Loucy (cell line): ENCODE results near the gene SLC29A2.
"Not testable (repeated sequence)": the region's sequence is repeated elsewhere in the genome, so short reads cannot be mapped to it uniquely, and the experiment has no call there.

ENCODE experiments used
- CTCF ChIP-seq: fragments of 200-600 bp; sonication (generic); conservative IDR thresholded peaks from 2 replicates; pipeline ENCODE4 v1.5.1; 2014; ENCODE audit warnings: mild to moderate bottlenecking, antibody characterized with exemption, low read length
- EZH2phosphoT487 ChIP-seq: fragments of 200-600 bp; IDR thresholded peaks from 2 replicates; pipeline ENCODE4 v1.6.1; 2018; ENCODE audit warnings: antibody characterized with exemption, mild to moderate bottlenecking, moderate library complexity, borderline replicate concordance

GRCh38 chr11:66373690-66374287, 2.2 kb upstream of the SLC29A2 start:
- not testable (repeated sequence) for TF ChIP-seq CTCF, EZH2phosphoT487
